Suprapubic skin (tissue), 4 donors: ENCODE measurements around the gene PHYHD1. TPM values are rescaled to one million over a fixed set of nuclear protein-coding genes. Genes with fewer than 3 reads are reported as not detected.

Source experiments
- DNase-seq, 2 donors: peaks; one replicate each; pipeline ENCODE4 v3.0.0-alpha.2; 2019; ENCODE audit warnings: low spot score in 2 of 2
- H3K27ac ChIP-seq: fragments of 200-600 bp; sonication (generic); one replicate; pipeline ENCODE4 v1.5.1; 2019
- H3K27me3 ChIP-seq: fragments of 200-600 bp; sonication (generic); one replicate; pipeline ENCODE4 v1.5.1; 2019
- H3K36me3 ChIP-seq: fragments of 200-600 bp; sonication (generic); one replicate; pipeline ENCODE4 v1.5.1; 2019
- H3K4me1 ChIP-seq: fragments of 200-600 bp; sonication (generic); one replicate; pipeline ENCODE4 v1.5.1; 2019
- H3K4me3 ChIP-seq: fragments of 200-600 bp; sonication (generic); one replicate; pipeline ENCODE4 v1.5.1; 2019; ENCODE audit warnings: mild to moderate bottlenecking
- H3K9me3 ChIP-seq: fragments of 200-600 bp; sonication (generic); one replicate; pipeline ENCODE4 v1.5.1; 2019
- CTCF ChIP-seq, 2 donors: fragments of 200-600 bp in 1 of 2; fragments of 450-650 bp in 1 of 2; sonication (generic) in 1 of 2; IDR thresholded peaks; one replicate each; pipeline ENCODE4 v1.5.1; 2016 to 2019; ENCODE audit warnings: antibody characterized with exemption in 2 of 2, mild to moderate bottlenecking in 1 of 2, moderate library complexity in 1 of 2
- EP300 ChIP-seq: sonication (generic); formaldehyde crosslinking; IDR thresholded peaks from one replicate; pipeline ENCODE4 v1.6.1; 2017; ENCODE audit warnings: antibody characterized with exemption
- POLR2A ChIP-seq, 2 donors: fragments of 450-650 bp; IDR thresholded peaks; one replicate each; pipeline ENCODE4 v1.6.1; 2017; ENCODE audit warnings: antibody characterized with exemption in 2 of 2, mild to moderate bottlenecking in 2 of 2, moderate library complexity in 2 of 2
- POLR2AphosphoS5 ChIP-seq, 3 donors: sonication (generic); formaldehyde crosslinking; IDR thresholded peaks; one replicate each; pipeline ENCODE4 v1.6.1; 2017; ENCODE audit warnings: antibody characterized with exemption in 3 of 3
- WGBS: methylation state at CpG from one replicate; pipeline ENCODE4 v1.1.5; 2018; 5-methylcytosine and 5-hydroxymethylcytosine counted together
- total RNA-seq, 4 donors: library from RNA; depleted of rRNA; stranded (reverse); fragments of >200 nt; gene quantifications; one replicate each; pipeline ENCODE4 v1.1.0, GENCODE V29; 2016

Gene PHYHD1
- total RNA-seq, 4 donors from 2014 or later = 39.1 to 73.5 (median 49.5) TPM

- Histone ChIP-seq H3K4me3 (no peak overlapping the region), H3K36me3 (peaks cover 16% of the 10 kb centered on the region), H3K27me3 (no peaks in the 10 kb centered on the region), H3K27ac (peak overlapping the region; percentile 65), H3K9me3 (no peaks in the 10 kb centered on the region), H3K4me1 (peaks cover 88% of the 10 kb centered on the region)
- DNase-seq = peak in 1 of 2 donors; percentile 77
- 79% methylated on average over 17 of the region's 18 CpGs for WGBS
- TF ChIP-seq POLR2AphosphoS5 (IDR thresholded peaks at IDR 0.05) (no peak), POLR2A (IDR thresholded peaks at IDR 0.05) (no peak), EP300 (no peak)
Measured at GRCh38 chr9:128898845-128899565, 21.8 kb upstream of the PHYHD1 start.

DNA sequence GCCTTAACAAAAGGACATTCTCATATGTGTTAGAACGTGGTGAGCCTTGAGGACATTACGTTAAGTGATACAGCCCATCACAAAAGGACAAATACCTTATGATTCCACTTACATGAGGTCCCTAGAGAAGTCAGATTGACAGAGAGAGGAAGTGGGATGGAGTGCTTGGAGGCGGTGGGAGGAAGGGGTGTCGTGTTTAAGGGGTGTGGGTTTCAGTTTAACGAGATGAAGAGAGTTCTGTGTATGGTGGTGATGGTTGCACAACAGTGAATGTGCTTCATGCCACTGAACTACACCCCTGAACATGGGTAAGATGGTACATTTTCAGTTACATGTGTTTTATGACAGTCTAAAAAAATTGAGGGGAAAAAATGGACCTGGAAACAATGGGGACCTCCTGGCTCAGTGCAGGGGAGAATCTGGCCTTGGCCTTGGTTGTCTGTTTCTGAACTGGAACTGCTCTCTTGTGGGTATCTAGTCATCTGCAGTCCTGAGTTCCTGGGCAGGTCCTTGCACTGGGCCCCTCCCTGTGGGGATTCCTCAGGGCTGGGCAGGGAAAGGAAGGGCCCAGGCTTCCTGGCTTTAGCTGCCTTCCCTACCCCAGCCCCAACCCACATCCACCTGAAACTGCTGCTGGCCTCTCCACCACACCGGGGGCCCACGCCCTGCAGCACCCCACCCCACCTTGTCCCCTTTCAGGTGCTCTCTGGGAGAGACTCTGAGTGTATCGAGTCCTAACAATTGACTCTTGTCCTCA lies 21.0 kb upstream of the PHYHD1 start:
- no peak overlapping the region for H3K4me3 ChIP-seq
- DNase-seq = no peak
- H3K4me1 ChIP-seq = peaks cover 88% of the 10 kb centered on the region
- no peak for TF ChIP-seq CTCF (IDR thresholded peaks at IDR 0.05)
- no peak for TF ChIP-seq POLR2AphosphoS5 (IDR thresholded peaks at IDR 0.05)
- TF ChIP-seq EP300 = no peak
- no peak for TF ChIP-seq POLR2A (IDR thresholded peaks at IDR 0.05)
- H3K27ac ChIP-seq = peak overlapping the region; percentile 65
- H3K9me3 ChIP-seq = no peaks in the 10 kb centered on the region
- 33% methylated on average over 5 of the region's 8 CpGs for WGBS
- H3K36me3 ChIP-seq = peaks cover 13% of the 10 kb centered on the region
- no peaks in the 10 kb centered on the region for H3K27me3 ChIP-seq

GRCh38 chr9:128901379-128901778 lies 19.4 kb upstream of the PHYHD1 start:
- no peak for DNase-seq
- Histone ChIP-seq H3K9me3 (no peaks in the 10 kb centered on the region), H3K36me3 (peaks cover 13% of the 10 kb centered on the region), H3K27ac (peak overlapping the region; percentile 87), H3K4me3 (no peak overlapping the region), H3K4me1 (peaks cover 75% of the 10 kb centered on the region), H3K27me3 (no peaks in the 10 kb centered on the region)
- WGBS = 76% methylated on average over 6 of the region's 7 CpGs
- TF ChIP-seq CTCF (IDR thresholded peaks at IDR 0.05) (no peak), POLR2AphosphoS5 (IDR thresholded peaks at IDR 0.05) (no peak), EP300 (no peak), POLR2A (IDR thresholded peaks at IDR 0.05) (no peak)

DNA sequence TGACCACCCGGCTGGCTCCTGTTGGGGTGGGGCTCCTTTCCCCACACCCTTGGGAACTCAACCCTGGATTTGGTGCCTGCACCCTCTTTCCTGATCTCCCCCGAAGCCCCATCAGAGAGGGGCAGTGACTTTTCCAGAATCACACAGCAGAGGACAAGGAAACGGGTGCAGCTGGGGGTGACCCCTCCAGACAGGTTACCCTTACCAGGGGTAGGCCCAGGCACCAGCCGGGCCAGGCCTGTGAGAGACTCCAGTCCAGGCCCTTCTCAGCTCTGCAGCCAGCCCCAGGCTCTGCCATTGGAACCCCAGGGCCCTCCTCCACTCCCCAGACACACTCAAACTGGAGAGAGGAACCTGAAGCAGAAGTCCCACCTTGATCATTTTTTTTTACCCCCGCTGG lies 19.0 kb upstream of the PHYHD1 start:
- H3K27ac ChIP-seq = peak overlapping the region; percentile 87
- peaks cover 75% of the 10 kb centered on the region for H3K4me1 ChIP-seq
- no peak overlapping the region for H3K4me3 ChIP-seq
- no peaks in the 10 kb centered on the region for H3K9me3 ChIP-seq
- no peaks in the 10 kb centered on the region for H3K27me3 ChIP-seq
- TF ChIP-seq CTCF (IDR thresholded peaks at IDR 0.05) (no peak), POLR2AphosphoS5 (IDR thresholded peaks at IDR 0.05) (no peak), EP300 (no peak), POLR2A (IDR thresholded peaks at IDR 0.05) (no peak)
- 69% methylated on average over 4 of the region's 5 CpGs for WGBS
- no peak for DNase-seq
- peaks cover 9% of the 10 kb centered on the region for H3K36me3 ChIP-seq

DNA sequence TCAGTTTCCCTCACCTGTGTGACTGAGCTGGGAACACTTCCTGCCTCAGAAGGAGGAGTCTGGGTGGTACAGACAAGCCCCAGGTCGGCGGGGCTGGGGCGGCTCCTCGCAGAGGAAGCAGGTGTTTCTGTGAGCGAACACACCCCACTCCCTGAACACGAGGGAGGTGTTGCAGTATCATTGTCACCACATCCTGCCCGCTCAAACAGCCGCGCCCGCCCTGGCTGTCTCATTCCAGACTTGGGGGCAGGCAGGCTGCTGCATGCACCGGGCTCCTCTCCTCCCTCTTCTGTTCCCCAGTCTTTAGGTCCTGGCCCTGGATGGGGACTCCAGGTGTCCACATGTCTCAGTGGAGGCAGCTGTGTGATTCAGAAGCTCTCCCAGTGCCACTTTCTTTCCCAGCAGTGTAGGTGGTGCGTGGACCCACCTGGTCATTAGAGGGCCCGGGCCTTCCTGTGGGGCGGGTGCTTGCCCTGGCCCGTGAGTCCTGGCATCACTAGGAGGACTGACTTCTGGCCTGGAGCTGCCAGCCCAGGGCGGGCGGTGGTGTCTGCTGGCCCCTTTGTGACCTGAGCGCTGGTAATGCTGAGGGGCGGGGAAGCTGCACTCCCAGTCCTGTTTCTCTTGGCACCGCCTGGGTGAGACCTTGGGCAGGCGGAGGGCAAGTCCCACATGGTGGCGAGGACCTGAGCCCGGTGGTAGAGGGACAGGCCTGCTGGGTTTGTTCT lies 18.3 kb upstream of the PHYHD1 start:
- H3K27me3 ChIP-seq = no peaks in the 10 kb centered on the region
- H3K36me3 ChIP-seq = peaks cover 9% of the 10 kb centered on the region
- peaks cover 74% of the 10 kb centered on the region for H3K4me1 ChIP-seq
- 52% methylated on average over 15 of the region's 23 CpGs for WGBS
- H3K9me3 ChIP-seq = no peaks in the 10 kb centered on the region
- H3K27ac ChIP-seq = peak overlapping the region; percentile 87
- peak overlapping the region; percentile 6 for H3K4me3 ChIP-seq
- TF ChIP-seq POLR2A (IDR thresholded peaks at IDR 0.05) (no peak), POLR2AphosphoS5 (IDR thresholded peaks at IDR 0.05) (peak; percentile 1 to 63 (median 16))
- peak in 1 of 2 donors; percentile 88 for DNase-seq

DNA sequence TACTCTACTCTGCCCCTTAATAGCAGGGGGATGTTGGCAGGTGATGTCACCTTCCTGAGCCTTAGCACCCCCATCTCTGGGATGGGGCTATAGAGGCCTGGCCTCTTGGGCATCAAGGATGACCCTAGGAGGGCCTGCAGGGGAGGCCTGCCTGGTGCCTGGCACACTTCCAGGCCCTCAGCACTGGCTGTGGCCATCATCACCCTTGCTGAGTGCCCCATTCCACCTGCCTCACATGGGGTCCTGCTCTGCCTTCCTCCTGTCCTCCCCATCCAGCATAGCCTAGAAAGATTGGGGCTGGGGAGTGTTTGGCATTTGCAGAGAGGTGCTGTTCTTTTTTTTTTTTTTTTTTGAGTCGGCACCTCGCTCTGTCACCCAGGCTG lies 17.7 kb upstream of the PHYHD1 start:
- Histone ChIP-seq H3K9me3 (no peaks in the 10 kb centered on the region), H3K4me3 (no peak overlapping the region), H3K27ac (peak overlapping the region; percentile 87), H3K36me3 (peaks cover 13% of the 10 kb centered on the region), H3K4me1 (peaks cover 69% of the 10 kb centered on the region), H3K27me3 (no peaks in the 10 kb centered on the region)
- TF ChIP-seq CTCF (IDR thresholded peaks at IDR 0.05) (no peak), POLR2A (IDR thresholded peaks at IDR 0.05) (no peak), POLR2AphosphoS5 (IDR thresholded peaks at IDR 0.05) (no peak), EP300 (no peak)
- WGBS = 82% methylated on average over 2 of the region's 2 CpGs
- no peak for DNase-seq
